ENCODE data around the gene TESK2.

DNA sequence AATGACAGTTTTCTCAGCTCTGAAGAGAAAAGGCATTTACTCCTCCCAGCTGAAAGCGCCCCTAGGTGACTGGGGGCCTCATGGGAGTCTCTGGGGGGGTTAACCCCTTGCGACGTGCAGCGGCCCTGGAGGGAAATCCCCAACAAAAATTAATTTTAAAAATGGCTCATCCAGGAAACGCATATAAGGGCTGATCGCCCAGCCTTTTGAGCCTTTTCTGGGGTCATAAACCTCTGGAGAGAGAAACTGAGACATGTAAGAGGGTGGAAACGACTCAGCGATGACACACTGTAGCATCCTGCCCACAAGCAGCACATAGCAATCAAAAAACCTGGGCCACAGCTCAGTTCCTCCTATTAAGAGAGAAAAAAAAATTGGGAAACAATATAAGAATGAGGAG is 184.6 kb downstream of the TESK2 start:
- TF ChIP-seq, protein P1, sequence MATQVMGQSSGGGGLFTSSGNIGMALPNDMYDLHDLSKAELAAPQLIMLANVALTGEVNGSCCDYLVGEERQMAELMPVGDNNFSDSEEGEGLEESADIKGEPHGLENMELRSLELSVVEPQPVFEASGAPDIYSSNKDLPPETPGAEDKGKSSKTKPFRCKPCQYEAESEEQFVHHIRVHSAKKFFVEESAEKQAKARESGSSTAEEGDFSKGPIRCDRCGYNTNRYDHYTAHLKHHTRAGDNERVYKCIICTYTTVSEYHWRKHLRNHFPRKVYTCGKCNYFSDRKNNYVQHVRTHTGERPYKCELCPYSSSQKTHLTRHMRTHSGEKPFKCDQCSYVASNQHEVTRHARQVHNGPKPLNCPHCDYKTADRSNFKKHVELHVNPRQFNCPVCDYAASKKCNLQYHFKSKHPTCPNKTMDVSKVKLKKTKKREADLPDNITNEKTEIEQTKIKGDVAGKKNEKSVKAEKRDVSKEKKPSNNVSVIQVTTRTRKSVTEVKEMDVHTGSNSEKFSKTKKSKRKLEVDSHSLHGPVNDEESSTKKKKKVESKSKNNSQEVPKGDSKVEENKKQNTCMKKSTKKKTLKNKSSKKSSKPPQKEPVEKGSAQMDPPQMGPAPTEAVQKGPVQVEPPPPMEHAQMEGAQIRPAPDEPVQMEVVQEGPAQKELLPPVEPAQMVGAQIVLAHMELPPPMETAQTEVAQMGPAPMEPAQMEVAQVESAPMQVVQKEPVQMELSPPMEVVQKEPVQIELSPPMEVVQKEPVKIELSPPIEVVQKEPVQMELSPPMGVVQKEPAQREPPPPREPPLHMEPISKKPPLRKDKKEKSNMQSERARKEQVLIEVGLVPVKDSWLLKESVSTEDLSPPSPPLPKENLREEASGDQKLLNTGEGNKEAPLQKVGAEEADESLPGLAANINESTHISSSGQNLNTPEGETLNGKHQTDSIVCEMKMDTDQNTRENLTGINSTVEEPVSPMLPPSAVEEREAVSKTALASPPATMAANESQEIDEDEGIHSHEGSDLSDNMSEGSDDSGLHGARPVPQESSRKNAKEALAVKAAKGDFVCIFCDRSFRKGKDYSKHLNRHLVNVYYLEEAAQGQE (IDR thresholded peaks at IDR 0.05; ENCODE audit: borderline replicate concordance in 1 of 2, low read depth in 1 of 2, low read length in 2 of 2), result no peak
- TF ChIP-seq ELF4 (CRISPR knock-in tag; IDR thresholded peaks at IDR 0.05; ENCODE audit: borderline replicate concordance) (no peak), MAFK (conservative IDR thresholded peaks at IDR 0.05 in 1 of 2, IDR thresholded peaks at IDR 0.05 in 1 of 2; ENCODE audit: low read length in 2 of 2) (no peak), CTCF (CRISPR knock-in tag; IDR thresholded peaks at IDR 0.05) (no peak), TAF1 (CRISPR knock-in tag; IDR thresholded peaks at IDR 0.05) (no peak), ZNF232 (CRISPR knock-in tag; IDR thresholded peaks at IDR 0.05; ENCODE audit: borderline replicate concordance) (no peak)
